DND-41 (cell line): ENCODE measurements around the gene MOBP.
A peak's percentile ranks its signal among the peaks of the same experiment; 100 is the strongest.

Experiments used
- CTCF ChIP-seq: IDR thresholded peaks from 2 replicates; pipeline ENCODE4 v1.5.1; 2012; ENCODE audit warnings: borderline replicate concordance, low read length, moderate library complexity, mild to moderate bottlenecking; ENCODE audit not compliant: poor library complexity, severe bottlenecking; ENCODE audit errors: extremely low read depth
- EZH2 ChIP-seq: IDR thresholded peaks from 3 replicates; pipeline ENCODE4 v1.6.1; 2012; ENCODE audit warnings: borderline replicate concordance, low read depth, mild to moderate bottlenecking, moderate library complexity, low read length, inconsistent platforms; ENCODE audit not compliant: severe bottlenecking

GRCh38 chr3:39541917-39542329 lies 74.4 kb downstream of the MOBP start:
- TF ChIP-seq CTCF (peak; percentile 49), EZH2 (no peak)
